Islet of Langerhans (tissue), 1 donor: ENCODE data around the gene CBR3.
"Not testable (repeated sequence)": the region's sequence is repeated elsewhere in the genome, so short reads cannot be mapped to it uniquely, and the experiment has no call there.

ENCODE experiments used
- FAIRE-seq: peaks from one replicate; lab custom pipeline; 2011; peaks lifted over from hg19 to GRCh38; lab: Jason Lieb, UNC

The CBR3 gene

DNA sequence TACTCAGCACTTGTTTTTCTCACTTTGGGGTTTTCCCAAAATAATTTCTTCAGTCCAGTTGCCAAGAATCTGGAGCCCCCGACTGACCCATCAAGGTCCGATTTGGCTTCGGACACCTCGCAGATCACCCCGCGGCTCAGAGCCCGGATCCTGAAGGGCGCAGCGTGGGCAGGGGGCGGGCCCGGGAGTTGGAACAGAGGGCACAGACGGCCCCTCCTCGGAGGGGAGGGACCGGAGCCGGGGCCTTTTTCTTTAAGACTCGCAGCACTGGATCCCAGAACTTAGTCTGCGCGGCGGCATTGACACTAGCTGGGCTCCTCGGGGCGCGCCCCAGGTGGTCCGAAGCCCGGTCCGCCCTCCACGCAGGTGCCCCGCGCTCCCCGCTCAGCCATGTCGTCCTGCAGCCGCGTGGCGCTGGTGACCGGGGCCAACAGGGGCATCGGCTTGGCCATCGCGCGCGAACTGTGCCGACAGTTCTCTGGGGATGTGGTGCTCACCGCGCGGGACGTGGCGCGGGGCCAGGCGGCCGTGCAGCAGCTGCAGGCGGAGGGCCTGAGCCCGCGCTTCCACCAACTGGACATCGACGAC is at the start of gene CBR3:
Gene CBR3 (plus strand): TSS at position 277 of the 588 bp plus-strand sequence. CDS start 114 bp downstream, at position 391.
- FAIRE-seq = no peak

GRCh38 chr21:36087362-36088138 is 47.3 kb upstream of the CBR3 start:
- FAIRE-seq = no peak

- FAIRE-seq = no peak
These were observed 44.9 kb upstream of the CBR3 start for GRCh38 chr21:36089946-36090345.

DNA sequence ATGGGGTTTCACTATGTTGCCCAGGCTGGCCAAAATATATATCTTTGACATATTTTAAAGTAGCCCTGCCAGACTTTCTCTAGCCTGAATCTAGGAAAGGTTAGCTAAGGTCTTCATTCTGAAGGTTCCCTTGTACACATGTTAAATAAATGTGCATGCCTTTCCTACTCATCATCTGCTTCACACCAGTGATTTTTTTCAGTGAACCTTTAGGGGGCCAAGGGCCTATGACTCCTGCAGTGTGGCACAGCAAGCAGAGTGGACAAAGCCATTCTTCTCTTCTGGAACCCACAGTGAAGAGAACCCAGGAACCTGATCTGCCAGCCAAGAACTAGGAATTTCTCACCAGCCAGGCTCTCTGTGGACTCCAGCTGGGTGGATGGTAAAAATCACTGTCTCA is 42.2 kb upstream of the CBR3 start:
- FAIRE-seq = no peak

GRCh38 chr21:36093512-36093911 is 41.4 kb upstream of the CBR3 start:
- no peak for FAIRE-seq

GRCh38 chr21:36096398-36097290 is 38.2 kb upstream of the CBR3 start:
- no peak for FAIRE-seq

GRCh38 chr21:36097427-36098181 is 37.3 kb upstream of the CBR3 start:
- no peak for FAIRE-seq

DNA sequence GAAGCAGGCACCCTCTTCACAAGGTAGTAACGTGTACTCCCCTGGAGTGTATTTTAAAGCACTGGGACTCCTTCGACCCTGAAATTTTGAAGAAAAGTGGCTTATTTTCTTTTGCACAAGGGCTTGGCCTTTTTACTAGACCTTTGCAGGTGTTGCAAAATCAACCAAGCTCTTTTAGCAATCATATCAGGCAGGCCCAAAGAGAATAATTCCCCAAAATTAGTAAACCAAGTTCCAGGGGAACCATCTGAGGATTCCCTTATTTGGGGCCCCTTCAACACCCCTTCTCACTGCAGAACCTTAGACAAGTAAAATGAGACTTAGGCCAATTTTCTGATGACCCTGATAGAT is 36.7 kb upstream of the CBR3 start:
- no peak for FAIRE-seq

DNA sequence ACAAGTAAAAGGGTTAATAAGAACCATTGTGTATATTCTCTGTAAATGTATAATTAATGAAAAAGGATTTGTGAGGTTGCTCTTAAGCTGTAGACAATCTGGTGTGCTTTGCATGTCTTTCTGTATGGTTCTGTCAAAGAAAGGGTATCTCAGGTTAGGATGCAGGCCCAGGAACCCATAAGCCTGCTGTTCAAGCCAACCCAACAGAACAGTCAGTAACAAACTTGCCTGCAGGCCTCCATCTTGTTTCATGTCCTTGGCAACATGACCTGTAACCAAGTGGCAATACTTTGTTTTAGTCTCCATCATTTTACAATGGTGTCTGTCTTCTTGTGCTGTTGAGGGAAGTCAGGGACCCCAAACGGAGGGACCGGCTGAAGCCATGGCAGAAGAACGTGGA is 35.9 kb upstream of the CBR3 start:
- FAIRE-seq = no peak

DNA sequence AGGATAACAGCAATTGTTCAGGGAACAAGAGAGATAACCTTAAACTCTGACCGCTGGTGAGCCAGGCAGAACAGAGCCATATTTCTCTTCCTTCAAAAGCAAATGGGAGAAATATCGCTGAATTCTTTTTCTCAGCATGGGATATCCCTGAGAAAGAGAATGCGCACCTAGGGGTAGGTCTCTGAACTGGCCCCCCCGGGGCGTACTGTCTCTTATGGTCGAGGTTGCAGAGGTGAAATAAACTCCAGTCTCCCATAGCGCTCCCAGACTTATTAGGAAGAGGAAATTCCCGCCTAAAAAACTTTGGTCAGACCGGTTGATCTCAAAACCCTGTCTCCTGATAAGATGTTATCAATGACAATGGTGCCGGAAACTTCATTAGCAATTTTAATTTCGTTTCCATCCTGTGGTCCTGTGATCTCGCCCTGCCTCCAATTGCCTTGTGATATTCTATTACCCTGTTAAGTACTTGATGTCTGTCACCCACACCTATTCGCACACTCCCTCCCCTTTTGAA is 35.1 kb upstream of the CBR3 start:
- not testable (repeated sequence) for FAIRE-seq

DNA sequence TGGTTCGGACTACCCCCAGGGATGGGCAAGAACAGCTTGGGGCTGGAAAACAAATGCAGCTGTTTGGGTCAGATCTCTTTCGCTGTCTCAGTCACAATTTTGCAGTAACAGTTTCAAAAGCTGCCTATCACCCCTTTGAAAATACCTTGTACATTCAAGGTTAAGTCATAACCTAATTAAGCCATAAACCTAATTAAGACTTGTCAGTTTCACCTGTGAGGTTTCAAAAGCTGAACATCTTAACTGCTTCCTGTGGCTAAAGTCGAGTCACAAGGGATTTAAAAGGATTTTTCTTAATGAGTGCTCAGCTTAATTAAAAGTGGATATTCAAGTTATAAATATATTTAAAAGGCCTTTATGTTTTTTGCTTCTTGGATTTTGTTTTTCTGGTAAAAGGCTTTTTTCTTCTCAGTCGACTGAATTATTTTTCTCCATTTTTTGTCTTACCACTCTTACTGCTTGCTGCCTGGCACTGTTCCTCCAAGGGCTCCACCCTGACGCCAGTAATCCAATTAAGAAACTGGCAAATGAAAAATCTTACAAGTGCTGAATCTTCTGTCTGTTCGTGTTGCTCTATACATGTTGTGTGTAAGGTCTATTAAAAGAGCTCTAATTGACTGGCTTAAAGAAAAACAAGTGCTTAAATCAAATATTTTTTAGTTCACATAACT is 33.8 kb upstream of the CBR3 start:
- no peak for FAIRE-seq

GRCh38 chr21:36103434-36103833 is 31.4 kb upstream of the CBR3 start:
- FAIRE-seq = no peak

DNA sequence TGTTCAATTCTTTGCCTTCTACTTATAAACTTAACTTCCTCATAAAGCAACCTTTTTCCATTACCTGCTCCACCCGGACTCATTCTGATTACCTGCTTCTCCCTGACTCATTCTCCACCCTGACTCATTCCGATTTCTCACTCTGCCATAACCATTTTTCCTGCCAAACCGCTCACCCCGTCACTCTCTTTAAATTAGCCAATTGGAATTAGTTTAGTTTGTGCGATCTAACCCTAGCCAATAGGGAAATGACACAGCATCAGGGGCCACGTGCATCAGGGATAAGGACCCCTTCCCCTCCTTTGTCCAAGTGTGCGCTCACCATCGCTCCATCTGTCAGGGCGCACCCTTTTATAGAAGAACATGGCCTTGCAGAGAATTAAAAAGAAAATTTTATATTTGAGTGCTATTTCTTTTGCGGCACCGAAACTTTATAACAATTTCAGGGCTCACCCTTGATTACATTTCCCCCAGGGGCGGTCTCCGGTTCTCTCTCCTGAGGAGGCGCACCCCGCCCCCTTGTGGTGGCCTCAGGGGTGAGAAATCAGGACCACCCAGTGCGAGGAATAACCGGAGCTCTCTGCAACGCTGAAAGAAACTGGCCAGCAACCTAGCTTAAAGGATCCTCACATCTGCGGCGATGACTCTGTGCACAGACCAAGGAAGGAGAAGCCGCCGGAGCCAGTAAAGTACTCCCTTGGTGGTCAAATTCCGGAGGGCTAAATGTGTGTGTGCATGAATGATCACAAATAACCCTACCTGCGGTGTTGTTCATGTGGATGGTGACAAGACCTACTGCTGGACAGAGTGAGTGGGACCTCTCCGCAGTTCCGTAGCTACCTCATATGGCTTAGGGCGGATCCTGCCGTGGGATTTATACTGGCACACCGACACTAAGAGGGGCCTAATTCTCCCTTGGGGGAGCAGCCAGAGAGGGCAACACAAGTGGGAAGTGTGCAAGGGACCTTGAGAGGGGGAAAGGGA is 30.3 kb upstream of the CBR3 start:
- no peak for FAIRE-seq

GRCh38 chr21:36105327-36105842 is 29.5 kb upstream of the CBR3 start:
- FAIRE-seq = no peak

- FAIRE-seq = no peak
These were observed 25.0 kb upstream of the CBR3 start for GRCh38 chr21:36109868-36110267.

DNA sequence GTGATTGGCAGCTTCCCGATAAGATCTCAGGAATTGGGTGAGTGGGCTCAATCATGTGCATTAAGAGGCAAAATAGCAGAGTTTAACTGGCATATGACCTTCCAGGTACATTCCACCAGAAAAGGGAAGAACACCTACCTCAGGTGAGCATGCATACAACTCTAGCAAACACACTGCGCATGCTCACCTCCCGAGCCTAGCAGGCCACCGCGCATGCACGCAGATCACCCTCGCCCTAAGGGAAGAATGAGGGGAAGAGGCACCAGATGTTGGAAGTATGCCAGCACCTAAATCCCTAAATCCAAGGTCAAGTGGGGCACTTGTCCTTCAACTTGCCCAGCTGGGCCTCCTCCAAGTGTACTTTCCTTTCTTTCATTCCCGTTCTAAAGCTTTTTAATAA is 23.6 kb upstream of the CBR3 start:
- no peak for FAIRE-seq

DNA sequence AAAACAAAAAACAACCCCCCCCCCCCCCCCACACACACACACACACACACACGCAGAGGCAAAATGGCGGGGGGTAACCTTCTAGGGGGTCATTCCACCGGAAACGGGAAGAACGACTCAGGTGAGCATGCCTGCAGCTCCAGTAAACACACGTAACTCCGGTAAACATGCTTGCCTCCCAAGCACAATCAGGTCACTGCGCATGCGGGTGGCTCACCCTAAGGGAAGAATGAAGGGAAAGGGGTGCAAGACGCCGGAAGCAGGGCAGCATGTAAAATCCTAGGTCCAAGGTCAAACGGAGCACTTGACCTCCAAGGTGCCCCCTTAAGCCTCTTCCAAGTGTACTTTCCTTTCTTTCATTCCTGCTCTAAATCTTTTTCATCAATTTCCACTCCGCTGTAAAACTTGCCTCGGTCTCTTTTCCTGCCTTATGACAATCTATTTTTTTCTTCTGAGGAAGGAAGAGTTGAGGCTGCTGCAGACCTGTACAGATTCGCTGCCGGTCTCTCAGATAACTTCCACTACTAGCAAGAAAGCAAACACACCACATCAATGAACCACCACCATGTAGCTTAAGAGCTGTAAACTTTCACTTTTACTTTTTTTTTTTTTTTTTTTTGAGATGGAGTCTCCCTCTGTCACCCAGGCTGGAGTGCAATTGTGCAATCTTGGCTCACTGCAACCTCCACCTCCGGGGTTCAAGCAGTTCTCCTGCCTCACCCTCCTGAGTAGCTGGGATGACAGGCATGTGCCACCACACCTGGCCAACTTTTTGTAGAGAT is 21.0 kb upstream of the CBR3 start:
- FAIRE-seq = no peak

- FAIRE-seq = no peak
These were observed 19.6 kb upstream of the CBR3 start for GRCh38 chr21:36115138-36115730.

DNA sequence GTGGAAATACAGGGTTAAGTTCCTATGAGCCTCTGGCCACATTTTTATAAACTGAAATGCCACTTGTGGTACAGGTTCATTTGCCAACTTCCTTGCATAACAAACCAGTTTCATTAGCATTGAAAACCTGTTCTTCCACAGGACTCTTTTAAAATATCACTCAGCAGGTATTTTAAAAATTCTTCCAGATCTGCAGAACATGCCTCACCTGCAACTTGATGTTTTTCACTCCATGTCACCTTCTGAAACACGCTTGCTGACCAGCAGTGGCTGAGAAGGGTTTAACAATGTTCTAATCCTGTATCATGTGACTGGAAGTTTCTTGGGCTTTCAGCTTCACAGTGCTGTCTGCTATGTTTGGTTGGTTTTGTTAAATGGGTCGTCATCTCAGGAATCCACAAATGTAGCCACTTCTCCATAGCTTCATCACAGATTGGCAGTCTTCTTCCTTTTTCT is 17.6 kb upstream of the CBR3 start:
- FAIRE-seq = no peak
